Muscle of leg (tissue), 16 donors: Measurements from ENCODE around the gene C1QL1. TPM values are rescaled to one million over a fixed set of nuclear protein-coding genes. Genes with fewer than 3 reads are reported as not detected.

Source experiments
- DNase-seq: peaks from one replicate; pipeline ENCODE4 v3.0.0; 2013
- H3K27ac ChIP-seq: one replicate; pipeline ENCODE4 v1.5.1; 2013; ENCODE audit warnings: mild to moderate bottlenecking, low read length, control low read depth
- H3K27me3 ChIP-seq: one replicate; pipeline ENCODE4 v1.6.1; 2013; ENCODE audit warnings: low read length; ENCODE audit not compliant: control insufficient read depth, insufficient read depth
- H3K36me3 ChIP-seq: one replicate; pipeline ENCODE4 v1.6.1; 2013; ENCODE audit warnings: low read length; ENCODE audit not compliant: control insufficient read depth, insufficient read depth
- H3K4me1 ChIP-seq: one replicate; pipeline ENCODE4 v1.6.1; 2013; ENCODE audit warnings: low read length; ENCODE audit not compliant: control insufficient read depth, insufficient read depth
- H3K4me3 ChIP-seq: one replicate; pipeline ENCODE4 v1.5.1; 2013; ENCODE audit warnings: low read length, control low read depth
- H3K9me3 ChIP-seq: replicated peaks from 2 replicates; pipeline ENCODE4 v1.6.1; 2013; ENCODE audit warnings: low read depth, low read length; ENCODE audit not compliant: control insufficient read depth
- WGBS: methylation state at CpG from one replicate; pipeline ENCODE4 v1.1.5; 2013; ENCODE audit warnings: missing lambda C conversion rate; ENCODE audit not compliant: insufficient coverage; 5-methylcytosine and 5-hydroxymethylcytosine counted together
- long read RNA-seq, 11 donors: transcript quantifications; one replicate each; lab custom pipeline, GENCODE V29; 2026
- polyA plus RNA-seq, 8 donors: library from polyadenylated mRNA; unstranded; fragments of 120-200 nt; gene quantifications; one replicate each; pipeline versions ENCODE4 v1.2.1 to v1.2.3, GENCODE V29; 2013; ENCODE audit warnings: inconsistent platforms in 1 of 8, low replicate concordance in 1 of 8; ENCODE audit not compliant: insufficient read length in 8 of 8, insufficient read depth in 1 of 8
- total RNA-seq: library from RNA; stranded (reverse); fragments of 120-200 nt; gene quantifications from one replicate; pipeline ENCODE4 v1.2.4, GENCODE V29; 2013

Gene C1QL1
- total RNA-seq, result 5.3 TPM
- polyA plus RNA-seq, result 10 to 100 TPM in 1 of 8 donors, 1 to 10 TPM in 6, under 1 TPM in 1; 0.82 to 11.1 (median 2.4) TPM
- long read RNA-seq, donor 1, partial matches to known transcripts, result 0 of 1 reads
- long read RNA-seq, donor 1, other reads (novel, unspliced or antisense), result 0 of 1 reads
- long read RNA-seq, donor 2, result 0 reads
- long read RNA-seq, donor 3, partial matches to known transcripts, result 0 of 3 reads
- long read RNA-seq, donor 3, other reads (novel, unspliced or antisense), result 0 of 3 reads
- long read RNA-seq, donor 4, result 0 reads
- long read RNA-seq, donor 5, transcript C1QL1-201 (2 exons, 1,295 nt), result major isoform, 21 of 21 reads
- long read RNA-seq, donor 5, partial matches to known transcripts, result 0 of 21 reads
- long read RNA-seq, donor 5, other reads (novel, unspliced or antisense), result 0 of 21 reads
- long read RNA-seq, donor 6, partial matches to known transcripts, result 0 of 1 reads
- long read RNA-seq, donor 6, other reads (novel, unspliced or antisense), result 0 of 1 reads
- long read RNA-seq, donor 7, partial matches to known transcripts, result 0 of 3 reads
- long read RNA-seq, donor 7, other reads (novel, unspliced or antisense), result 0 of 3 reads
- long read RNA-seq, donor 8, partial matches to known transcripts, result 0 of 3 reads
- long read RNA-seq, donor 8, other reads (novel, unspliced or antisense), result 0 of 3 reads
- long read RNA-seq, donor 9, partial matches to known transcripts, result 0 of 2 reads
- long read RNA-seq, donor 9, other reads (novel, unspliced or antisense), result 0 of 2 reads
- long read RNA-seq, donor 10, partial matches to known transcripts, result 0 of 2 reads
- long read RNA-seq, donor 10, other reads (novel, unspliced or antisense), result 0 of 2 reads
- long read RNA-seq, donor 11, transcript C1QL1-201 (2 exons, 1,295 nt), result major isoform, 10 of 10 reads
- long read RNA-seq, donor 11, partial matches to known transcripts, result 0 of 10 reads
- long read RNA-seq, donor 11, other reads (novel, unspliced or antisense), result 0 of 10 reads

DNA sequence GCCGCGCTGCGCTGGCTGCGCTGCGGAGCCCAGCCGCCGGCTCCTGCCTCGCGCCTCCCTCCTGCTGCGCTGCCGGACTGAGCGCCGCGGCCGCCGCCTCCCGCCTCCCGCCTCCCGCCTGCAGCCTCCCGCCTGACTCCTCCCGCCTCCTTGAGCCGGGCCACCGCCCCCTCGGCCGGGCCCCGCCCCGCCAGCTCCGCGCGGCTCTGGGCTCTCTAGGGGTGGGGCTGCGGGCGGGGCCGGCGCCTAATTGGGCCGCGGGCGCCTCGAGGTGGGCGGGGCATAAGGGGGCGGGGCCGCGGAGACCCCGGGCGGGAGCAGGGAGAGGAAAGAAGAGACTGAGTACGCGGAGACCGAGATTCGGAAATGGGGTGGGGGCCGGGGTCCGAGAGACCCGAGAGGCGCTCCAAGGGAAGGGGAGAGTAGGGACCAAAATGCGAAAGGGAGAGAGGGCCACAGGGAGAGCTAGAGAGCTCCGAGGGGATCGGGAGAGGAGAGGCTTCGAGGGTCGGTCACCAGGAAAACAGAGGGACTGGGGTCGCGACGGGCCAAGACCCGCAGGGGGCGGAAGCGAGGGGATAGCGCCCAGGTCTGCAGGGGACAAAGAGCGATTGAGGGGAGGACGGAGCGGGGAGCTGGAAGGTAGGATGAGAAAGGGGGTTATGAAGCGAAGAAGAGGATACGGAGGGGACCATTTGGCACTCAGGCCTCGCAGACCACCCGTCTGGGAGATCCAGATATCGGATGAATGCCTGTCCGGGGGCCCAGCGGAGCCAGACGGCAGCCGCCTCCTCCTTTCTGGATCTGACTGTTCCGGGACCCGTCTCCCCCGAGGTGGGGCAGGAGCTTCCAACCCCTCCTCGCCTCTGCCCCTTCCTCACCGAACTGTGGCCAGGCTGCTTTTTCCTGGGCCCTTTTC lies at the start of gene C1QL1:
Gene C1QL1 (minus strand): TSS at position 79 of the 919 bp plus-strand sequence. CDS start 255 bp downstream, outside the sequence.
- Histone ChIP-seq H3K4me1 (peaks cover 28% of the 10 kb centered on the region), H3K27me3 (peaks cover 86% of the 10 kb centered on the region), H3K36me3 (no peaks in the 10 kb centered on the region), H3K27ac (no peak within 1 kb of the TSS), H3K4me3 (peak within 1 kb of the TSS; percentile 47), H3K9me3 (no peaks in the 10 kb centered on the region)
- WGBS, result 2% methylated on average over 78 of the region's 81 CpGs
- DNase-seq, result peak; percentile 98

- H3K27ac ChIP-seq, result no peak overlapping the region
- H3K27me3 ChIP-seq, result peaks cover 30% of the 10 kb centered on the region
- H3K4me1 ChIP-seq, result peaks cover 53% of the 10 kb centered on the region
- no peaks in the 10 kb centered on the region for H3K36me3 ChIP-seq
- H3K9me3 ChIP-seq, result no peaks in the 10 kb centered on the region
- WGBS, result 71% methylated on average over 3 of the region's 5 CpGs
- no peak for DNase-seq
- H3K4me3 ChIP-seq, result no peak overlapping the region
Observed at GRCh38 chr17:45016823-45017222, 48.7 kb upstream of the C1QL1 start.

DNA sequence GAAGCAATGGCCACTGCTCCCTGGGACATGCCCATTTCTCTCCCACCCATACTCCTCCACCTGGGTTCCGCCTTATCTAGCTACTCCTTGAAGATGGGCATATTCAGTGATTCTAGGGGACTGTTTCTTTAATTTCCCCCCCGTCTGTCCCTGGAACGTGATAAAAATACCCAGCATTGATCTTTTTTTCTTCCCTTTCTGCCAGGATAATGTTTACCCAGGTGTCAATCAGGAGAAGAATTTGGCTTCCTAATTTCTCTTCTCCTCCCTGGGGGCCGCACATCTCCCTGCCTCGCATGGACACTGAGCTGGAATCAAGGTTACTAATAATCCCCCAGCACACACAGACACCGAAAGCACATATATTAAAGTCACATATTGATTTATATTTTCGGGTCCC lies 48.1 kb upstream of the C1QL1 start:
- Histone ChIP-seq H3K9me3 (no peaks in the 10 kb centered on the region), H3K36me3 (no peaks in the 10 kb centered on the region), H3K27ac (no peak overlapping the region), H3K4me3 (no peak overlapping the region), H3K4me1 (peaks cover 47% of the 10 kb centered on the region), H3K27me3 (peaks cover 24% of the 10 kb centered on the region)
- no peak for DNase-seq
- 55% methylated on average over 3 of the region's 7 CpGs for WGBS

DNA sequence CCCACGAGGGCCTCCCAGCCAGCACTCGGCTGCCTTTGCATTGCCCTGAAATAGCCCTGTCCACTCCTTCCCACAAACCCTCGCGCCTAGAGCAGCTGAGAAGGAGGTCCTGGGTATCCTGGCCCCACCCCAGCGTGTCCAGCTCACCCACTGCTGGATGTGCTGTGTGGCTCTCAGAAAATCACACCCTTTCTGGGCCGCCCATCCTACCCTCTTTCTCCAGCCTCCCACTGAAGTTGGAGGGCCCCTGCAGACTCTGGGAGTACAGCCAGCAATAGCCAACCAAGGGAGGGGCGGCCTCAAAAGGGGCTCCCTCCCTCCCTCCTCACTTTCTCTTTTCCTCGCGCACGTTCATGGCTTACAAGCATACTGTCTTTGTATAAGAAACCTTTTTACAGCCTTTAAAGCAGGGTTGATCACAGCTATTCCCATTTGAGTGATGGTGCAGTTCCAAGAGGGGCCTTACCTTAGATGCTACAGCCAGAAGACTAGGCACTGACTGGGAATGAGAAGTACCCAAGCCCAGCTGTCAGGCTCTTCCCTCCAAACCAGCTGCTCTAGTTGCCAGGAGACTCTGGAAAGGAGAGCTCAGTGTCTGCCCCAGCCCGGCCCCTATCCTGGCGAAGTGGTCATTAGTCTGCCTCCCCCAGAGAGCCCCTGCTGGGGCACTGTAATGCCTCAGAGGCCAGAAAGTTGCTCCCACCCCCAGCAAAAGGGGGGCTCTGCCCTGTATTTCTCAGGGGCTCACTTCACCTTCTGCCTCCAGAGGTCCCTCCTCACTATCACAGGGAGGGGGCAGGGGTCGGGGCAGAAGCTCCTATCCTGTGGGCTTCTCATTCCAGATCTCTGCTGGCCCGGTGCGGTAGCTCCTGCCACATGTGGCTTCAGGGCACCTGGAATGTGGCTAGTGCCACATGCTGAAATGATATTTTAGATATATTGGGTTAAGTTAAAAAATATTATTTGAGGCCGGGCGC lies 45.2 kb upstream of the C1QL1 start:
- Histone ChIP-seq H3K4me1 (peaks cover 24% of the 10 kb centered on the region), H3K36me3 (no peaks in the 10 kb centered on the region), H3K27me3 (peaks cover 5% of the 10 kb centered on the region), H3K9me3 (no peaks in the 10 kb centered on the region), H3K27ac (peak overlapping the region; percentile 66), H3K4me3 (no peak overlapping the region)
- 15% methylated on average over 11 of the region's 17 CpGs for WGBS
- peak; percentile 79 for DNase-seq

DNA sequence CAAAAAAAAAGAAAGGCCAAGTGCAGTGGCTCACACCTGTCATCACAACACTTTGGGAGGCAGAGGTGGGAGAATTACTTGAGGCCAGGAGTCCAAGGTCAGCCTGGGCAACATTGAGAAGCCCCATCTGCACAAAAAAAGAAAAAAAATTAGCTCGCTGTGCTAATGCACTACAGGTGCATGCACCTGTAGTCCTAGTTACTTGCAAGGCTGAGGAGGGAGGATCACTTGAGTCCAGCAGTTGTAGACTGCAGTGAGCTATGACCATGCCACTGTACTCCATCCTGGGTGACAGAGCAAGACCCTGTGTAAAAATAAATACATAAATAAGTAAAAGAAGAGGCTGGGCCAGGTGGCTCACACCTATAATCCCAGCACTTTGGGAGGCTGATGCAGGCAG lies 43.7 kb upstream of the C1QL1 start:
- Histone ChIP-seq H3K27ac (no peak overlapping the region), H3K36me3 (no peaks in the 10 kb centered on the region), H3K4me3 (no peak overlapping the region), H3K27me3 (peaks cover 2% of the 10 kb centered on the region), H3K9me3 (no peaks in the 10 kb centered on the region), H3K4me1 (peaks cover 21% of the 10 kb centered on the region)
- no peak for DNase-seq
- WGBS, result 86% methylated on average over 1 of the region's 1 CpG

DNA sequence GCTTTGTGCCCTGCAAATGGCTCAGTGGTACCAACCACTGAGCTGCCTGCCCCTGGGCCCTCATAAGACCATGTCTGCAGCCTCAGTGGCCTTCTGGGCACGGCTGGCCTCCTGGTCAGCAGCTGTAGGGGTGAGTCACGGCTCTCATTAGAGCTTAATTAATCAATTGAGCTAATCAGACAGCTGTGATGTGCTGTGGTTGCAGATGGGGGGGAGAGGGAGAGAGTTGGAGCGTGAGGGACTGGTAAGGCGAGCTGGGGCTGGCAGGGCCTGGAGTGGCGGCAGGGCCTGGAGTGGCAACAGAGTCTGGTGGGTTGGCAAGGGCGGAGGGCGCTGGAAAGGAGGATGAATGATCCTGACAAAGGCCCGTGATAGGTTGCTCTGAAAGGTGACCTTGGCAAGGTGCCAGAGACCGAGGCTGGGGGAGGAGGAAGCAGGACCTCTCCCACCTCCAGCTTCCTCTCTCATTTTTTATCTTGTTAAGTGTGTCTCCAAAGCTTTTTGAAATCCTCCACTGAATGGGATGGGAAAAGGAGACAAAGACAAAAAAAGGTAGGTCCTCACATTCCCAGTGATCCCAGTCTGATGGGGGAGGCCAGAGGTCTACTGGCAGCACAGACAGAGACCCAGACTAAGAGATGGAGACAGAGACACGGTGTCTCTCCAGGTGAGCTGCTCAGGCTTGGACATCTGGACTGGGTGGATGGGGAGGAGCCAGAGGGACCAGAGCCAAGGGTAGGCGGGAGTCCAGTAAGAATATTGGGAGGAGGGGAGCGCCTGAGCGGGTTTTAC lies 41.8 kb upstream of the C1QL1 start:
- Histone ChIP-seq H3K9me3 (no peaks in the 10 kb centered on the region), H3K4me1 (peaks cover 21% of the 10 kb centered on the region), H3K4me3 (no peak overlapping the region), H3K36me3 (no peaks in the 10 kb centered on the region), H3K27ac (no peak overlapping the region), H3K27me3 (peaks cover 2% of the 10 kb centered on the region)
- WGBS, result 78% methylated on average over 6 of the region's 13 CpGs
- no peak for DNase-seq

DNA sequence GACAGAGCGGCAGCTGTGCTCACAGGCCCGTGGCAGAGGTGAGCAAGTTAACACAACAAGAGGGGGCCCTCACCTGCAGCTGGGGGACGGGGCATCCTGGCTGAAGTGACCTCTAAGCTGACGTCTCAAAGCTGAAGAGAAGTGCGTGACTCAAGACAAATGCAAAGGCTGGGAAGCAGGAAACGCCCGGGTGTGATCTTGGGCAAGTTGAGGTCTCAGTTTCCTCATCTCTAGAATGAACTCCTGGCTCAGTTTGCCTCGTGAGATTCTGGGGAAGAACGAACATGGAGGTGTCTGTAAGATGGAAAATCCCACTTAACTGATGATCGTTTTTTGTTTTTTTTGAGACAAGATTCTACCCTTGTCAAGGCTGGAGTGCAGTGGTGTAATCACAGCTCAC lies 40.1 kb upstream of the C1QL1 start:
- DNase-seq, result no peak
- no peak overlapping the region for H3K4me3 ChIP-seq
- 58% methylated on average over 8 of the region's 10 CpGs for WGBS
- peaks cover 2% of the 10 kb centered on the region for H3K27me3 ChIP-seq
- peaks cover 15% of the 10 kb centered on the region for H3K4me1 ChIP-seq
- no peak overlapping the region for H3K27ac ChIP-seq
- H3K9me3 ChIP-seq, result no peaks in the 10 kb centered on the region
- H3K36me3 ChIP-seq, result no peaks in the 10 kb centered on the region

- Histone ChIP-seq H3K27ac (no peak overlapping the region), H3K36me3 (no peaks in the 10 kb centered on the region), H3K27me3 (peaks cover 2% of the 10 kb centered on the region), H3K9me3 (no peaks in the 10 kb centered on the region), H3K4me1 (peaks cover 6% of the 10 kb centered on the region), H3K4me3 (no peak overlapping the region)
- 30% methylated on average over 1 of the region's 10 CpGs for WGBS
- DNase-seq, result no peak
Observed at GRCh38 chr17:45006927-45007461, 38.9 kb upstream of the C1QL1 start.
